HG03103 (cell line): Measurements from ENCODE around the gene BHLHA15.
"Not testable (repeated sequence)": the region's sequence is repeated elsewhere in the genome, so short reads cannot be mapped to it uniquely, and the experiment has no call there.

ENCODE experiments used
- ATAC-seq: cut with Tn5 transposase; IDR thresholded peaks from one replicate; pipeline ENCODE4 v1.9.1; 2021; ENCODE audit warnings: low read depth; ENCODE audit not compliant: unreplicated experiment

Gene BHLHA15

DNA sequence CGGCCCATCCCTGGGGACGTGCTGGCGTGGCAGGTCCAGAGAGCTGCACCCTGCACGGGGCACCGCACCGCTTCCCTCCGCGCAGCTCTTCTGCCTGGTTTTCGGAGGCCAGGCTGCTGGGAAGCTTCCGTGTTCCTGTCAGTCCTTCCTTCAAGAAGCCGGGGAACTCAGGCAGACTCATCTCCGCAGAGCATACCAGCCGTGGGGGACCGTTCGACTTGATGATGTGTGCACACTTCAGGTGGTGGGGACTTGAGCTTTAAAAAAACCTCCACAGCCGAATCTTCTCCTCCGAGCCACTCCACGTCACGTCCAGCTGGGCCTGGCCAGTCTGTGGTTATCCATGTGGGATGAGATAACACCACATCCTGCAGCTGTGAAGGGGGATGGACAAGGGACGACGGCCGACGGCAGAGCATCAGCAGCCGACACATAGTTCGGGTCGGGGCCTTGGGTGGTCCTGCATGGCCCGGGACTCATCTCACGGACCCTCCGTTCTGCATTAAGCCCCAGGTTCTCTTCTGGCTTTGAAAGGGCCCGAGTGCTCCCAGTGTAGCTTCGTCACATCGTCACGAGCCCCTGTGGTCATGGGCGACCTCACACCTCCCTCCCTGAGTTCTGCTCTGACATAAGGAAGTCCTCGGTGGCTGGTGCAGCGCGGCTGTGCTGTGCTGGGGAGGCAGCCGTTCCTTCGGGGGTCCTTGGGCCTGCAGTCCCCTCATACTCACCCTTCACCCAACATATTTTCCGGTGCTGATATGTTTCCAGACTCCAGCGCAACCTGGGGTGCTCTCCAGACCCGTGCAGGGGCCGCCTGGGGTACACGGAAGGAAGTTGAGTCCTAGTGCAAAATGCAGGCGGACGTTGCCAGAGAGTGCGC is 4.5 kb upstream of the BHLHA15 start:
- ATAC-seq: no peak

DNA sequence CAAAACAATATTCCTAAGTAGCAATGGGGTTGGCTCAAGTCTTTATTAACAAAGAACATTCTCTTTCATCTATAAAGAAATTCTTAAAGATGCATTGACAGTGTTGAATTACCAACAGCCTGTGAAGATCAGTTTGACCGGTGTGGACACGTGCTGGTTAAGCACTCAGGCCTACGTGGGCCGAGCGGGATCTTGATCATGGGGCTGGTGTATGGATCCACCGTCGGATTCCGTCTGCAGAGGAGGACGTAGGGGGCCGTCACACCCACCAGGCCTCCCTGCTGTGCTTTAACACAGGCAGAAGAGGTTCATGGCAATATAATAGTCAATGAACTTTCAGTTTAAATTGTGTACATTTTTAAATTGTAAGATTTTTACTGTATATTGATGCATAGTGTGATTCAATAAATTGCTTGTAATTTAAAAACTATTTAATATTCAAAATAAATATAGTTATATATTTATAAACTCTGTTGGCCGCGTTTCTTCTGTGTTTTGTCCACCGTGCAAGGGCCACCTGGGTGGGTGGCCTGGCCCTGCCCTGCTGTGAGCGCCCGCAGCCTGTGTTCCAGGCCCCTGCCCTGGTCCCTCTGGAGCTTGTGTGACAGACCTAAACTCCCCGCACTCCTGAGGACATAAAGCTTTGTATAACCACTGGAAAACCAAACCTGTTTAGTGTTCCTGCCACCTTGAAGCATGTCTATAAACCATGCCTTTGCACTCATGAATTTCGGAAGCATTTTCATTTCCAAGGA is 1.9 kb upstream of the BHLHA15 start:
- ATAC-seq: no peak

DNA sequence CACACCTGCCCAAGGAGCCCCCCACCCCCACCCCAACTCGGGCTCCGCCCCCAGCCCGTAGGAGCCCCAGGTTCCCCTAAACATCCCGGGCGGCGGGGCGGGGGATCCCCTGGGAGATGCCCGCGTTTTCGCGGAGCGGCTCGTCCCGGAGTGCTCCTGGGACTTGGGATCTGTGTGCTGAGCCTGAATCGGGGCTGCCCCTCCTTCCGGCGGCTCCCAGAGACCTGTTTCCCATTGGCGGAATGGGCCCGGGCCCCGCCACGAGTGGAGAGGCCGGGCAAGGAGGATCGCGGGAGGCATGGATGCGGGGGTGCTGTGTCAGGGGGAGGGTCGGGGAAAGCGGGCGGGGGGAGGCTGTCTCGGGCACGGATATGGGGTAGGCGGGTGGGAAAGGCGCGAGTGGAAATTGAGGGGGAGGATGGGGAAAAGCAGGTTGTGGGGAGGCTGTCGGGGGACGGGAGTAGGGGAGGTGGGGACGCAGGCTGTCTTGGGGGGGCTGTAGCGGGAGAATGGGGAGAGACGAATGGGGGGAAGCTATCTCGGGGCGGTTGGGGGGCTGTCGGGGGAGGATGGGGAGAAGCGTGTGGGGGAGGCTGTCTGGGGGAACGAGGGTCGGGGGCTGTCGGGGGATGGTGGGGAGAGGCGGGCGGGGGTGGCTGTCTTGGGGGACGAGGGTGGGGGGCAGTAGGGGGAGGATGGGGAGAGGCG is 572 bp upstream of the BHLHA15 start:
- ATAC-seq: no peak

DNA sequence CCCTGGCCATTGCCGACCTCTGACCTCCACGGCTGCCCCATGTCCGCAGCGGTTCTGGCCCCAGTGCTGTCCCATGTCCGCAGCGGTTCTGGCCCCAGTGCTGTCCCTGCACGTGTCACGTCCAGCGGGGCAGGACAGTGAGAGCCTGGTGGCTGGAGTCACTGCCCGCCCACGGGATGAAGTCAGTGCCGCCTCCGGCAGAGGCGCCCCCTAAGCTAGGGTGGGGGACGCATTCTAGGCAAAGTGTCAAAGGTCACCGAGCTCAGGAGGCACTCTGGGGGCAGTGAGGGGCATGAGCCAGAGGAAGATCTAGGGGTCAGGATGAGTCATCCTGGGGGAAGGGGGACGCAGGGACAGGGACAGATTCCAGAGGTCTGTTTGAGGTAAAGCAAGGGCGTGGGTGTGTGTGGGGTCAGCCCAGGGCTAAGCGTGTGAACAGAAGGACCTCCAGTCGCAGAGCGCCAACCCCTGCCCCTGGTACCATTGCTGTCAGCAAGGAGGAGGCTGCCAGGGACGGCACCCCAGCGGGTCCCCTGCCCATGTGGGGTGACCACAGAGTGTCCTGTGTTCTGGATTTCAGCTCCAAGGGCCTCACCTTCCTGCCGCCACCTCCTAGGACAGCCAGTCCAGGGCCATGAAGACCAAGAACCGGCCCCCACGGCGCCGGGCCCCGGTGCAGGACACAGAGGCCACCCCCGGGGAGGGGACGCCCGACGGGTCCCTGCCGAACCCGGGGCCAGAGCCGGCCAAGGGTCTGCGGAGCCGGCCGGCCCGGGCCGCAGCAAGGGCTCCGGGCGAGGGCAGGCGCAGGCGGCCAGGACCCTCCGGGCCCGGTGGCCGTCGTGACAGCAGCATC is 665 bp downstream of the BHLHA15 start:
- ATAC-seq: no peak

DNA sequence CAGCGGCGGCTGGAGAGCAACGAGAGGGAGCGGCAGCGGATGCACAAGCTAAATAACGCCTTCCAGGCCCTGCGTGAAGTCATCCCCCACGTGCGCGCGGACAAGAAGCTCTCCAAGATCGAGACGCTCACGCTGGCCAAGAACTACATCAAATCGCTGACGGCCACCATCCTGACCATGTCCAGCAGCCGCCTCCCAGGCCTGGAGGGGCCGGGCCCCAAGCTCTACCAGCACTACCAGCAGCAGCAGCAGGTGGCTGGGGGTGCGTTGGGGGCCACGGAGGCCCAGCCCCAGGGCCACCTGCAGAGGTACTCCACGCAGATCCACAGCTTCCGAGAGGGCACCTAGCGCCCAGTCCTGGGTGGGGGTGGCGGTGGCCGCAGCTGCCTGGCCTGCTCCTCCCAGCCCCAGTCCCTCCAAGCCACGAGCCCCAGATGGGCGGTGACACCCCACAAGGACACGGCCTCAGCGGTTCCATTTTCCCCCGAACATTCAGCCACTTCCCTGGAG is 1.3 kb downstream of the BHLHA15 start:
- ATAC-seq: no peak

DNA sequence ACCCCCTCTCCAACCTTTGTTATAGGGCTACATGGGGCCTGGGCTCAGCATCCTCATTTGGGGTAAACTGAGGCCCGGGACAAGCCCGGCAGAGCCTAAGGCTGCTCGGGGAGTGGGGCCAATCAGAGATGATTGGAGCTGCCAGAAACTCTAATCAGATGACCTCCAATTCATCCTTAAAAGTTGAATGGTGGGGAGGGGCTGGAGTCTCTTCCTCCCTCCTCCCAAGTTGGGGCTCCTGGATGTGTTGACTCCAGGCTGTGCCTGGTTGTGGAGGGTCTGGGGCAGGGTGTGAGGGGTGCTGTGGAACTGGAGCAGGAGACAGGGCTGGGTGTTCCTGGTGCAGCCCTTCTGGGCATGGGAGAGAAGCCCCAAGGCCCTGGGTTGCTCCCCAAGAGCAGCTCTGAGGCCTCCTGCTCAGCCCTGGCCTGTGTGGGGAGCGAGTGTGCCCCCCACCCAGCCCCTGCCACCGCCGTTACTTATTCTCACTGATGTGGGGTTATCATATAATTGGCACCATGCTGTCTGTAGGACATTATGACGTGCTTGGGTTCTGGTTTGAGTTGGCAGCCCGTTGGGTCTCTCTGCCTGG is 2.2 kb downstream of the BHLHA15 start:
- no peak for ATAC-seq

DNA sequence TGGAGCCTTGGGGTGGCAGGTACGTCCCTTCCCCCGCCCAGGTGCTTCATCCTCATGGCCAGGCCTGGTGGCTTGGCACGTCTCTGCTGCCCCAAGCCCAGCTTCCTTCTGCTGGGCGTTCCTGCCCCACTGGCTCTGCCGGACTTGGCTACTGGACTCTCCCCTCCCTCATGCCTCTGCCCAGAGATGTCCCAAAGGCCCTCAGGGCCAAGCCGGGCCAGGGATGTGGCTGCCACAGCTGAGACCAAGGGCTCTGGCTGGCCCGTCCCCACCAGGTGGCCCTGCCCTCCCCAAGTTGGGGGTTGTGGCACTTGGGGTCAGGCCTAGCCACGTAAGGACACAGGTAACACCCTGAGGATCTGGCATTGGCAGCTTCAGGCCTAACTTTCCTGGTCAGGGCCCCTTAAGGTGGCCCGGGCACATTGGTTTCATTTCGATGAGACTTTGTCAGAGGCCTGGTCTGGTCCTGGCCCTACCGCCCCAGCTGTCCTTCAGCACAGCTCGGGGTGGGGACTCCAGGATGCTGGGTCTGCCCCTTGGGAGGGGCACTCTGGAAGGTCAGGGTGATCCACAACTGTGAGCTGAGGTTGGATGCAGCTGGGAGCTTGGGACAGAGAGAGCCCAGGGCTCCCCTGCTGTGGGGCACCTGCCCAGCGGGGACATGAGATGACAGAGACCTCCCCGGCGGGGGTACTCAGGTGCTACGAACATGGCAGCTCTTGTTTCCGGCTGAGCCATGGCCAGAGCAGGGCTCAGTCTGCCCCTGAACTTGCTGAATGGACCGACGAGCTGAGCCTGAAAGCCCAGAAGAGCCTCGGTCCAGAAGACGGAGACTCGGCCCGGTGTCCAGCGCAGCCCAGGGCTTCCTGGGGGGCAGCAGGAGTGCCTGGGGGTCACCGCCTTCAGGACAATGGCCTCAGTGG is 2.9 kb downstream of the BHLHA15 start:
- no peak for ATAC-seq

DNA sequence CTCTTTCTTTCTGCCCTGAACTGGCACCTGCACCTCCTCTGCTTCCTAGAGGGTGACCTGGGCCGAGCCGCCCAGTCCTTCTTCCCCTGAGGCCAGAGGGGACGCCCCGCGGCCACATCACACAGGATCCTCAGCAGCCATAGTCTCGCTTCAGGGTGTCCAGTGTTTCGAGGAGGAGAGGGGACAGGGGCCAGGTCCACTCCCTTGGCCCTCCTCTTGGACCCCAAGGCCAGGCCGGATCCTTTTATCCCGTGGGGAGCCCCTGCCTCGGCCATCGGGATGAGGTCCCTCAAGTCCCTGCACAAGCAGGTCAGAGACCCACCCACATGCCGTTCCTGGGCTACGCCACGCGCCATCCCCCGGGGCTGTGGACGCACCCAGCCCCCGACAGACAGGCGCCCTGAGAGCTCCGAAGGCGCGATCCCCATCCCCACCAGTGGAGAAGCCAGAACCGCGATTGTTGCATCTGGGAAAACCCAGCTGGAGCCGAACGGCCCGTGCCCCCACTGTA is 3.6 kb downstream of the BHLHA15 start:
- ATAC-seq: no peak

DNA sequence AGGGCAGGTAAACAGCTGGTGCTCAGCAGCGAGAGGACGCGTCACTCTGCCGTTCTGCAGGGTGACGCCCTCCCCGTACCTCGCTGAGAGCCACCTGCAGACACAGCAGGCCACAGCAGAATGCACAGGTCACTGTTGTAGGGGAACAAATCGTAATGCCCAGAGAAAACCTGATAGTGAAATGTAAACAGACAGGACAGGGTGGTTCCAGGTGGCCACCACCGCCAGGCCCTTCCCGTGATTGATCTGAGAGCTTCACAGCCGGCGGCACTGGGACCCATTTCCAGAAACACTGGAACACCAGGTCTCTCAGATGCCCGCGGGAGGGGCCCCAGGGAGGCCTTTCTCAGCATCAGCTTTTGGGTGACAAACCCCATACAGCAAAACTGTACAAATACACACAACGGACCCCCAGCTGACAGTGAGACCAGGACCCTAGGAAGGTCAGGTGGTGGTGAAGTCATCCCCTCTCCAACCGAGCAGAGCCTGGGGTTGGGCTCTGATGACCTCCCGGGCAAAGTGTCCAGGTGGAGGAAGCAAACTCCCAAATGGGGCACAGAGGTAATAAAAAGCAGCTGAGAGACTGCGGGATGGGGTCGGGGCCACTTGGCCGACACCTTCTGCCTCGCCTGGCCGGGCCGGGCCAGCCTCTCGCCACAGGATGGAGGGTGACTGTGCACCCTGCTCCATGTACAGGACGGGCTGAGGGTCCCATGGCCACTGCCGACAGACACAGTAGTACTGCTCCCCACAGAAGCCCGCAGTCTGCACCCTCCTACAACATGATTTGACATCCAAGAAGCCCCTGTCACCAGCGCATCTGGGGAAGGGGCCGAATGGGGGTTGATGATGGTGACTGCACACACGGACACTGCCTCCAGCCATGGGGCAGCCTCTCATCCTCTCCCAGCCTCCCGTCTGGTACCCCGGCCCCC is 4.6 kb downstream of the BHLHA15 start:
- no peak for ATAC-seq

DNA sequence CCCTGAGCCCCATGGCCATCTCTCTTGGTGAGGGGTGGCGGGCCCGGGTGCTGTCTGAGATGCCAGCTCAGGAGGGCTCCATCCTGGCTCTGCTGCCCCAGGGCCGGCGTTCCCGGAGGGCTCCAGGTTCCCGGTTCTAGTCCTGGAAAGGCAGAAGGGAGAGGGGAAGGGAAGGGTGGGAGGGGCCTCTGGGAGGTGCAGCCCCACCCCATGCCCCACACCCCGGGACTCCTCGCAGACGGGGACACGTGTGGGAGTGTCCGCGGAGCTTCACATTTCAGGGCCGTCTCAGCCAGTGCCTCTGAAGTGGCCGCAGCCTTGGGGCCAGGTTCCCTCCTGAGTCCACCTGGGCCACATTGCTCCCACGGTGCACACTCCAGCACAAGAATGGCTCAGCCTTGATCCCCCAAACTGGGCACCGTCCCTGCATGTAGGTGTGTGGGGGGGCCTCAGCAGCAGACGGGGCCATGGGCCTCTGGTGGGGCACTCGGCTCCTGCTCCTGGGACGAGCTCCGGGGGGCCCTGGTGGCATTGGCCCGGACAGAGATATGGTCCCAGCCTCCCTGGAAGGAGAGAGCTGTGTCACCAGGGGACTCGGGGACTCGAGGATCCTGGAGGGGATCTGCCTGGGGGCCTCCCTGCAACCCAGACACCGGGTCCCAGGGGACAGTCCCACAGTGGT is 5.8 kb downstream of the BHLHA15 start:
- no peak for ATAC-seq

DNA sequence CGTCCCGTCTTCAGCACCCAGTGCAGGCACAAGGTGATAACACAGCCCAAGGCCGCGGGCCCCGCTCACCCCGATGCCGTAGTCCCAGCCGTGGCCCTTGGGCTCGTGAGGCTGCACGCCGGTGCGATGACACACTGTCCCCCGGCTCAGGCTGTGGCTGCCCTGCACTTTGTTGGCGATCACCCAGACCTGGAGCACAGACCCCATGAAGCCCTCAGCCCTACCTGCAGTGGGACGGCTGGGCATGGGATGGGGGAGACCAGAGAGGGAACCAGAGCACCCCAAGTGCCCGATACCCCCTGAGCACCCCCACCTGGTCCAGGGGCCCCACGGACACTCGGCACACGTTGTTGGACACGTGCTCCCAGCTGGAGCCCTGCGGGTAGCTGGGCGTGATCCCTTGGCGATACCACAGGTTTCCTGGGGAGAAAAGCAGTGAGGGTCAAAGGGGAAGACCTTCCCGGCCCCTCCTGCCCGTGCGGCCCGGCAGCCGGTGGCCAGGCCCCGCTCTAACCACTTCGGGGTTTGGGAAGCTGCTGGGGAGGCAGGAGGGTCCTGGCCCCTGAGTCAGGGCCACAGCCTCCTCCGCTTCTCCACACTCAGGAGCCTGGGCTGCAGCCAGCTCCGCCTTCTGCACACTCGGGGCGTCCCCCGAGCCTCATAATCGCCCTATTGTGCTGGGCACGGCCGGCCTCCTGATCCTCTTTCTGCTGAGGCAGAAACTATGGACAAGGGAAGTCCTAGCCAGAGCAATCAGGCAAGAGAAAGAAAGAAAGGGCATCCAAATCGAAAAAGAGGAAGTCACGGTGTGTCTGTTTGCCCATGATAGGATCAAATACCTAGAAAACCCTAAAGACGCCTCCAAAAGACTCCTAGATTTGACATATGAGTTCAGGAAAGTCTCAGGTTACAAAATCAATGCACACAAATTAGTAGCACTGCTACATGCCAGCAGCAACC is 6.7 kb downstream of the BHLHA15 start:
- no peak for ATAC-seq

DNA sequence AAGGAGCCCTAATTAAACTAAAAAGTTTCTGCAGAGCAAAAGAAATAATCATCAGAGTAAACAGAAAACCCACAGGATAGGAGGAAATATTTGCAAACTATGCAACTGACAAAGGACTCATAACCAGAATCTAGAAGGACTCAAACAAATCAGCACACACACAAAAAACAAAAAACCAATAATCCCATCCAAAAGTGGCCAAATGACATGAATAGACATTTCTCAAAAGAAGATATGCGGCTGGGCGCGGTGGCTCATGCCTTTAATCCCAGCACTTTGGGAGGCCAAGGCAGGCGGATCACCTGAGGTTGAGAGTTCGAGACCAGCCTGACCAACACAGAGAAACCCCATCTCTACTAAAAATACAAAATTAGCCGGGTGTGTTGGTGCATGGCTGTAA is 8.1 kb downstream of the BHLHA15 start:
- ATAC-seq: not testable (repeated sequence)

DNA sequence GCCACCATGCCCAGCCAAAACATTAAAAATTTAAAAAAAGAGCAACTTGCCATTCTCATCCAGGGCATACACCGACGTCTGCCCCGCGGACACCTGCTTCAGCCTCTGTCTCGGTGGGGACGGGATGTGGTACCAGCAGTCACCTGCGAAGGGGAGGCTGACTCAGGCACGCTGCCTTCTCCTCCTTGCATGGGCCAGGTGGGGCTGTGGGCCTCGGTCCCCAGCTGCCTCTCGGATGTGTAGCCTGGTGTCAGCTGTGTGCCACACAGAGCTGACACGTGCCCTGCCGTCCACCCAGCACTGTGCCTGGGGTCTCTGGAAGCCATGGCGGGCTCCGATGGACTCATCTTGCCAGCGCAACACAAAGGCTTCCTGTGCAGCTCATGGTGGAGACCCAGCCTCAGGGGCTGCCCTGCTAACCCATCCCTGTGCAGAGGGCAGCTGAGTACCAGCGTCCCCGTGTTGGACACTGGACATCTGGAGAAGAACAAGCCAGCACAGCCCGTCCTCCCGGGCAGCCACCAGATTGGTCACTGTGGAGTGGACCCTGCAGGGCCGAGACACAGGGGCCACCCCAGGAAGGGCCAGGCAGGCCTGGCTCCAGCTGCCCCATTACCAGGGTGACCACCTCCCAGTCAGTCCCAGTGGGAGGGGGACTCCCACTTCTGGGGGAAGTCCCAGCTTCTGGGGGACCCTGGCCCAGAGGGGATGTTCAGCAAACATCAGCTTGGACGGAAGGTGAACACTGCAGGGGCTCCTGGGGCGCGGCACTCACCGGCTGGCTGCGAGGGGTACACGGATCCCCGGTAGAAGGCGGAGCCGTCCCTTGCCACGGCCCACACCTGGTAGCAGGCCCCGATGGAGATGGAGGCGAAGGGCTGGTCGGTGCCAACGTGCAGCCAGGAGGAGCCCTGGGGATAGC is 10.6 kb downstream of the BHLHA15 start:
- ATAC-seq: no peak

DNA sequence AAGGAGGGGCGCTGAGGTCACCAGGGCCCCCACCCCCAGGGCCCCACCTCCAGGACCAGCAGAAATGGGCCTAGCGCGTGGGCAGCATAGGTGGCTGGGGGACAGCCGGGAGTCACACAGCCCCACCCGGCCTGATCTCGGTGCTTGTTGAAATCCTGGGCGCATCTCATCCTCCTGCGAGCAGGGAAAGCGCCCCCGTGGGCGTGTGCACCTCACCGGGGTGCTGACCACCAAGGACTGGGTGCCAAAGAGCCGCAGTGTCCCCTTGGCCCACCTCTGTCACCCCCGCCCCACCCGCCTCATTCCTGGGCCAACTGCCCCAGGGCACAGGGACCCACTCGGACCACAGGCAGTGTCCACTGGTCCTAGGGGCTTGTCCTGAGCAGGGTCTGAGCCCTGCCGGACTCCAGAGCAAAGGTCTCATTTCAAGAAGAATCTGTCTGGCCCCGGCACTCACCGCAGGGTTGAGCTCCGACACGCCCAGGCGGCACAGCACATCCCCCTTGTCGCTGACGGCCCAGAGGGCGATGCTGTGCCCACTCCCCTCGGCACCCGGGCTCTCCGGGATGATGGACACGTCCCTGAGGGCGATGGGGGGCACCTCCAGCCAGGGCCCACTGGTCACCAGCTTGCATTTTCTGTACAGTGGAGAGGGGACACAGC is 11.4 kb downstream of the BHLHA15 start:
- ATAC-seq: no peak
